ENCODE measurements around the gene SPTBN4.
"Not testable (repeated sequence)": the region's sequence is repeated elsewhere in the genome, so short reads cannot be mapped to it uniquely, and the experiment has no call there.

Gene SPTBN4

GRCh38 chr19:40425450-40426287 lies 41.1 kb upstream of the SPTBN4 start, which contains the start of gene SERTAD1:
Gene SERTAD1, minus strand, starts transcription at chr19:40425992. Its CDS starts 2,446 bp downstream, at chr19:40423546.
- Histone ChIP-seq H3K27me3 (ENCODE audit: control insufficient read depth, insufficient read depth, low read length) (no peaks in the 10 kb centered on the region), H3K4me1 (ENCODE audit: control insufficient read depth, insufficient read depth, low read length) (peaks cover 24% of the 10 kb centered on the region), H3K36me3 (ENCODE audit: control insufficient read depth, insufficient read depth, low read length) (no peaks in the 10 kb centered on the region), H3K4me3 (ENCODE audit: low read length) (peak within 1 kb of the TSS; percentile 98), H3K9ac (ENCODE audit: low read length) (peak within 1 kb of the TSS; percentile 97), H3K27ac (ENCODE audit: low read depth, low read length) (peak within 1 kb of the TSS; percentile 97)

DNA sequence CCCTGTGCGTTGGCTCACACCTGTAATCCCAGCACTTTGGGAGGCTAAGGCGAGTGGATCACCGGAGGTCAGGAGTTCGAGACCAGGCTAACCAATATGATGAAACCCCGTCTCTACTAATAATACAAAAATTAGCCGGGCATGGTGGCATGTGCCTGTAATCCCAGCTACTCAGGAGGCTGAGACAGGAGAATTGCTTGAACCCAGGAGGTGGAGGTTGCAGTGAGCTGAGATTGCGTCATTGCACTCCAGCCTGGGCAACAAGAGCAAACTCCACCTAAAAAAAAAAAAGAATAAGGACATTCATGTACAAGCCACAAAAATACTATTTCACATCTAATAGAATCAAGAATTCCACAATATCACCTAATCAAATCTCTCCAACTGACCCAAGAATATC lies 38.6 kb upstream of the SPTBN4 start:
- not testable (repeated sequence) for H3K9ac ChIP-seq (ENCODE audit: low read length); H3K27ac ChIP-seq (ENCODE audit: low read depth, low read length); H3K27me3 ChIP-seq (ENCODE audit: control insufficient read depth, insufficient read depth, low read length); H3K36me3 ChIP-seq (ENCODE audit: control insufficient read depth, insufficient read depth, low read length); H3K4me3 ChIP-seq (ENCODE audit: low read length)
- peaks cover 11% of the 10 kb centered on the region for H3K4me1 ChIP-seq (ENCODE audit: control insufficient read depth, insufficient read depth, low read length)

DNA sequence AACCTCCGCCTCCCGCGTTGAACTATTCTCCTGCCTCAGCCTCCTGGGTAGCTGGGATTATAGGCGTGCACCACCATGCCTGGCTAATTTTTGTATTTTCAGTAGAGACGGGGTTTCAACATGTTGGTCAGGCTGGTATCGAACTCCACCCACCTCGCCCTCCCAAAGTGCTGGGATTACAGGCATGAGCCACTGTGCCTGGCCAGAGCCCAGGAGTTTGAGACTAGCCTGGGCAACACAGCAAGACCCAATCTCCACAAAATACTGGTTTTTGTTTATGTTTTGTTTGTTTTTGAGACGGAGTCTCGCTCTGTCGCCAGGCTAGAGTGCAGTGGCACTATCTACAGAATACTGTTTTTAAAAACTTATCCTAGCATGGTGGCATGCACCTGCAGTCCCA lies 36.6 kb upstream of the SPTBN4 start:
- H3K4me1 ChIP-seq (ENCODE audit: control insufficient read depth, insufficient read depth, low read length); H3K4me3 ChIP-seq (ENCODE audit: low read length); H3K36me3 ChIP-seq (ENCODE audit: control insufficient read depth, insufficient read depth, low read length); H3K27me3 ChIP-seq (ENCODE audit: control insufficient read depth, insufficient read depth, low read length); H3K27ac ChIP-seq (ENCODE audit: low read depth, low read length); H3K9ac ChIP-seq (ENCODE audit: low read length): not testable (repeated sequence)

DNA sequence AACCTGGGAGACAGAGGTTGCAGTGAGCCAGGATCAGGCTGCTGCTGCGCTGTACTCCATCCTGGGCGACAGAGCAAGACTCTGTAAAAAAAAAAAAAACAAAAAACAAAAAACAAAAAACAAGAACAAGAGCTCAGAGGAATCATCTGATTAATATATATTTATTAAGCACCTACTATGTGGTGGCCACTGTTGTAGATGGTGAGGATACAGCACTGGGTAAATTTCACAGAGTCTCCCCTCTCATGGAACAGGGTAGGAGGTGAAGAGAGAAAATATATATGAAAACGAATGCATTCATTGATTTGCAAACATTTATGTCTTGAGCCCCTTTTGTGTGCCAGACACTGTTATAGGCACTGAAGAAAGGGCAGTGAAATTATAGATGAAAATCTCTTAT lies 35.1 kb upstream of the SPTBN4 start:
- Histone ChIP-seq H3K4me1 (ENCODE audit: control insufficient read depth, insufficient read depth, low read length) (peaks cover 3% of the 10 kb centered on the region), H3K4me3 (ENCODE audit: low read length) (no peak overlapping the region), H3K27me3 (ENCODE audit: control insufficient read depth, insufficient read depth, low read length) (no peaks in the 10 kb centered on the region), H3K36me3 (ENCODE audit: control insufficient read depth, insufficient read depth, low read length) (no peaks in the 10 kb centered on the region), H3K27ac (ENCODE audit: low read depth, low read length) (no peak overlapping the region), H3K9ac (ENCODE audit: low read length) (no peak overlapping the region)

GRCh38 chr19:40432760-40433159 lies 34.0 kb upstream of the SPTBN4 start:
- H3K4me1 ChIP-seq (ENCODE audit: control insufficient read depth, insufficient read depth, low read length); H3K27me3 ChIP-seq (ENCODE audit: control insufficient read depth, insufficient read depth, low read length); H3K36me3 ChIP-seq (ENCODE audit: control insufficient read depth, insufficient read depth, low read length); H3K9ac ChIP-seq (ENCODE audit: low read length): not testable (repeated sequence)
- Histone ChIP-seq H3K4me3 (ENCODE audit: low read length) (peak overlapping the region; percentile 77), H3K27ac (ENCODE audit: low read depth, low read length) (peak overlapping the region; percentile 98)

DNA sequence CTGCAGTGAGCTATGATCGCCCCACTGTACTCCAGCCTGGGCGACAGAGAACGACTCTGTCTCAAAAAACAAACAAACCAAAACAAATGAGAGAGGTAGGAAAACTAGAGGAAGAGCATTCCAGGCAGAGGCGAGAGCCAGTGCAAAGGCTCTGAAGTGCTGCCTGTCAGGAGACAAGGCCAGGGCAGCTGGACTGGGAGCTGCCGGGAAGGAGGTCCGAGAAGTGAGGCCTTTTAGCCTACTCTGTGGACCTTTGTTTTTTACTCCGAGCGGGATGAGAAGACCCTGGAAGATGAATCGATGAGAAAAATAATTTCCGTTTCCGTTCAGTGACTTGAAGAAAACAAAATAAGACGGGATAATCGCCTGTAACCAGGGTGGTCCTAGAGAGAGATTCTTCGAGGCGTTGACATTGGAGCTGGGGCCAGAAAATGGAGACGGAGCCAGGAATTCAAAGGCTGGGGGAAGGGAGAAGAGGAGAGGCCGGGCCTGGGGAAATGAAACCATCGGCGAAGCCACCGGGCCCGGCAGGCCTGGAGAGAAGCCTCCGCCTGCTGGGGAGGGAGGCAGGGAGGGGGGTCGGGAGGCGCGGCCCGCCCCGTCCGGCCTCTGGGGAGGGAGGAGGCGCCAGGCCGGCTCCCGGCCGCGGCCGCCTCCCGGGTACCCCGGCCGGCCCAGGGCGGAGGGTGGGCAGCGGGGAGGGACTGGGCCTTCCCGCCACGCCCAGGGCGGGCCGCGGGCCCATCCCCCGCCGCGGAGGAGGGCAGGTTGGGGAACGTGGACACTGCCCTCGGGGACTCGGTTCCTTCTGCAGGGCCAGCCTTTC lies 33.2 kb upstream of the SPTBN4 start:
- H3K9ac ChIP-seq (ENCODE audit: low read length): peak overlapping the region; percentile 82

DNA sequence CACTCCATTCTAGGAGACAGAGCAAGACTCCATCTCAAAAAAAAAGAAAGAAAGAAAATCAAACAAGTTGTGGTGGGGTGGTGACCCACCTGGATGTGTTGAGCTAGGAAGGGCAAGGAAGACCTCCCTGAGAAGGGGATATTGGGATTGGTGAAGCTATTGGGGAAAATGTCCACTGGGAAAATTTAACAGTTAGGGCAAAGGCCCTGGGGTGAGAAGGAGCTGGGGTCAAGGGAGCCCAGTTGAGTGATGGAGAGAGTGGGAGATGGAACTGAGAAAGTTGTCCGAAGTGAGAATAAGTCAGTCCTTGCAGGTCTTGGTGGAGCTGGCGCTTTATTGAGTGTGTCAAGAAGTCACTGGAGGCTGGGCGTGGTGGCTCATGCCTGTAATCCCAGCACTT lies 28.5 kb upstream of the SPTBN4 start:
- H3K4me1 ChIP-seq (ENCODE audit: control insufficient read depth, insufficient read depth, low read length): peaks cover 14% of the 10 kb centered on the region
- H3K9ac ChIP-seq (ENCODE audit: low read length): no peak overlapping the region
- no peak overlapping the region for H3K27ac ChIP-seq (ENCODE audit: low read depth, low read length)
- no peaks in the 10 kb centered on the region for H3K27me3 ChIP-seq (ENCODE audit: control insufficient read depth, insufficient read depth, low read length)
- H3K4me3 ChIP-seq (ENCODE audit: low read length): no peak overlapping the region
- peaks cover 18% of the 10 kb centered on the region for H3K36me3 ChIP-seq (ENCODE audit: control insufficient read depth, insufficient read depth, low read length)

More for the DNA sequence above, 33.2 kb upstream of the SPTBN4 start:
- Histone ChIP-seq H3K36me3 (ENCODE audit: control insufficient read depth, insufficient read depth, low read length) (no peaks in the 10 kb centered on the region), H3K27me3 (ENCODE audit: control insufficient read depth, insufficient read depth, low read length) (no peaks in the 10 kb centered on the region), H3K4me3 (ENCODE audit: low read length) (peak overlapping the region; percentile 77), H3K27ac (ENCODE audit: low read depth, low read length) (peak overlapping the region; percentile 98), H3K4me1 (ENCODE audit: control insufficient read depth, insufficient read depth, low read length) (peaks cover 3% of the 10 kb centered on the region)

DNA sequence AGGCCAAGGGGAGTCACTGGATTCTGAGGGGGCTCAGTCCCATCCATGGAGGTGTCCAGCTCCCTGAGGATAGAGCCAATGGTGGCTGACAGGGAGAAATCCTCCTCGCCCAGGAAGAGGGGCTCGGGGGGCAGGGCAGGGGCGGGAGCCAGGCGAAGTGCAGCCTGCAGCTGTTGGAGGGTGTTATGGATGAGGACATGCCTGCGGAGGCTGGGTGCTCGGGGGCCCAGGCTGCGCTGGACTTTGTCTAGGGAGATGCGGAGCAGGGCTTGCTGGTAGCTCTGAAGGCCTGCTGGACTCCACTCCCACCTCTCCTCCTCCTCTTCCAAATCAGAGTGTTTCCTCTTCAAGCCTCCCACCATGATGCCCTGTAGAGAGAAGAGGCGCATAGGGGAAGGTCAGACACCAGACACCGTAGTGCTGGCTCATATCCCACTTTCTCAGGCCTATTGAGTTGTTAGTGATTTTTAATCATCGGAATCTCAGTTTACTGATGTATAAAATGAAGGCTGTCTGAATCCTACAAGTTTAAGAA lies 25.0 kb upstream of the SPTBN4 start:
- H3K4me1 ChIP-seq (ENCODE audit: control insufficient read depth, insufficient read depth, low read length): peaks cover 14% of the 10 kb centered on the region
- H3K9ac ChIP-seq (ENCODE audit: low read length): no peak overlapping the region
- no peaks in the 10 kb centered on the region for H3K27me3 ChIP-seq (ENCODE audit: control insufficient read depth, insufficient read depth, low read length)
- H3K36me3 ChIP-seq (ENCODE audit: control insufficient read depth, insufficient read depth, low read length): peaks cover 18% of the 10 kb centered on the region
- H3K4me3 ChIP-seq (ENCODE audit: low read length): peak overlapping the region; percentile 69
- no peak overlapping the region for H3K27ac ChIP-seq (ENCODE audit: low read depth, low read length)

- Histone ChIP-seq H3K27ac (ENCODE audit: low read depth, low read length) (peak overlapping the region; percentile 68), H3K4me3 (ENCODE audit: low read length) (peak overlapping the region; percentile 69), H3K9ac (ENCODE audit: low read length) (no peak overlapping the region), H3K27me3 (ENCODE audit: control insufficient read depth, insufficient read depth, low read length) (no peaks in the 10 kb centered on the region), H3K36me3 (ENCODE audit: control insufficient read depth, insufficient read depth, low read length) (peaks cover 18% of the 10 kb centered on the region), H3K4me1 (ENCODE audit: control insufficient read depth, insufficient read depth, low read length) (peaks cover 14% of the 10 kb centered on the region)
Observed at GRCh38 chr19:40442328-40443130, 24.3 kb upstream of the SPTBN4 start.

GRCh38 chr19:40443131-40443999 lies 23.4 kb upstream of the SPTBN4 start:
- H3K27ac ChIP-seq (ENCODE audit: low read depth, low read length): peak overlapping the region; percentile 95
- no peaks in the 10 kb centered on the region for H3K27me3 ChIP-seq (ENCODE audit: control insufficient read depth, insufficient read depth, low read length)
- peak overlapping the region; percentile 98 for H3K9ac ChIP-seq (ENCODE audit: low read length)
- peaks cover 18% of the 10 kb centered on the region for H3K36me3 ChIP-seq (ENCODE audit: control insufficient read depth, insufficient read depth, low read length)
- peak overlapping the region; percentile 99 for H3K4me3 ChIP-seq (ENCODE audit: low read length)
- H3K4me1 ChIP-seq (ENCODE audit: control insufficient read depth, insufficient read depth, low read length): peaks cover 14% of the 10 kb centered on the region
